ENCODE results near the gene PPP2R2C.

PPP2R2C gene

GRCh38 chr4:6472387-6473263, at the start of gene PPP2R2C:
PPP2R2C (minus strand) TSS chr4:6472614; CDS start chr4:6472229, 385 bp downstream.
- DNase-seq (ENCODE audit: low read depth, low spot score), result no peak

DNA sequence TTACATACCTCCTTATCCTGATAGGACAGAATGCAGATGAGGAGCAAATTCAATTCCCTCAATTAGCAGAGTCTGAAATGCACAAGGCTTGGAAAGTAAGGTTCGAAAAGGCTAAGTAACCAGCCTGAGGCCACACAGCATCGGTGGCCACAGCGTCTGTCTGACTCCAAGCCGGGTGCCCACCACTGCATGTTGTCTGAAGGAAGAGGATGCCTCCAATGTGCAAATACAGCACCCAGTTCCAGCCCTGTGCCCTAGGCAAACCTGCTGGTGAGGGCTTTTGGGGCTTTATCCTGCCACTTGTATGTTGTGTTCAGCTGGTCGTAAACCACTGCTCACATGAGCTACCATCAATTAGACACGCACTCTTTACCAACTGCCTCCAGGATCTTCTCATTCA, 48.6 kb upstream of the PPP2R2C start:
- DNase-seq (ENCODE audit: low read depth, low spot score), result no peak

DNA sequence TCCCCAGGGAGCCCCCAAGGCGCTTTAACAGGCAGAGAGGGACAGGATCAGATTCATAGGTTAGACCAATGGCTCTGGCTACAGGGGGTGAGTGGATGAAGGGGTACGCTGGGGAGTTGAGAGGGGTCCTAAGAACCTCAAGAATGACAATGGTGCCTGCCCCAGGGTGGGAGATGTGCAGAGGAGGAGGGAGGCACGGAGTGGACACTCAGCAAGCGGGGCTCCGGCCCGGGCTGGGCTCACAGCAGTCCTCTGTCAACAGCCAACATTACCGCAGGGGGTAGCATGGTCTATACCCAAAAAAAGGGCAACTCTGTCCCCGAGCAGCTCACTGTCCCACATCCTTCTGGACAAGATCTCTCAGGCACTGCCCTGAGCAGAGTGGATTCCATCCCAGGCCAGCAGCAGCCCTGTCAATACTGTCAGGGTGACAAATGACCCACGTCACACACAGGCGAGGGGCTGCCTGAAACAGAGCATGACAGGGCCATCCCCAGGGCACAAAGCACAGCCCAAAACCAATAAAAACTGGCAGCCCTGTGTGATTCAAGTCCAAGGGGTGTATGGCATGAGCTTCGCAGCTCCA, 47.7 kb upstream of the PPP2R2C start:
- no peak for DNase-seq (ENCODE audit: low read depth, low spot score)

DNA sequence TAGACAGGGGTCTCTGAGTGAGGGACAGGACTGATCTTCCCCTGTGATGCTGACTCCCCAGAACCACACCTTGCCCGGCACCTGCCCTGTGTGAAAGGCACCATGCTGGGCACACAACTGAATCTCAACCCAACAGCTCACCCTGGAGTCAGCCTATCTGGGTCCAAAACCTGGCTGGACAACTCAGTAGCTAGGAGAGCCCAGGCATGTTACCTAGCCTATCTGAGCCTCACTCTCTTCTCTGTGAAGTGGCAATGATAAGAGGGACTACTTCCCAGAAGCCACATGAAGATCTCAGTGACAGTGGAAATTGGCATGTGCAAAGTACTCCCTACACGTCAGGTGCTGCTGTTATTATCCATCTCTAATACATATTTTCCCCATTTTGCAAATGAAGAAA, 44.8 kb upstream of the PPP2R2C start:
- DNase-seq (ENCODE audit: low read depth, low spot score), result no peak

DNA sequence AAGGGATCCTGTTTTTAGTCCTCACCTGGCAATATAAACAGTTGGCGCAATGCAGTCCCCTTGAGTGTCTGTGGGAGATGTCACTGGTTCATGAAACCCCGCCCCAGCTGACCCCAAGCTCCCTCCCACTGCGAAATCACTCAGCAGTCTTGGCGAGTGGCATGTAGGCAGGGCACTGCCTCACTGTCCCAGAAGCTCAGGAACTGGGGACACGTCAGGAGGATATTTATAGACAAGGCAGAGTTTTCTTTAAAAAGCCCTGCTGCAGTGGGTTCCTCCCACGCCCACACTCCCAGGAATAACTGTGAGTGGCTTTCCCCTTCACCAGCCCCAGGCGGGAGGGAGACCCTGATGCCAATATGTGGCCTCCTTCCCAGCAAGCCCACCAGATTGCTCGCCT, 44.3 kb upstream of the PPP2R2C start:
- DNase-seq (ENCODE audit: low read depth, low spot score), result no peak

- DNase-seq (ENCODE audit: low read depth, low spot score), result no peak
These were observed 43.9 kb upstream of the PPP2R2C start for GRCh38 chr4:6516281-6516680.

DNA sequence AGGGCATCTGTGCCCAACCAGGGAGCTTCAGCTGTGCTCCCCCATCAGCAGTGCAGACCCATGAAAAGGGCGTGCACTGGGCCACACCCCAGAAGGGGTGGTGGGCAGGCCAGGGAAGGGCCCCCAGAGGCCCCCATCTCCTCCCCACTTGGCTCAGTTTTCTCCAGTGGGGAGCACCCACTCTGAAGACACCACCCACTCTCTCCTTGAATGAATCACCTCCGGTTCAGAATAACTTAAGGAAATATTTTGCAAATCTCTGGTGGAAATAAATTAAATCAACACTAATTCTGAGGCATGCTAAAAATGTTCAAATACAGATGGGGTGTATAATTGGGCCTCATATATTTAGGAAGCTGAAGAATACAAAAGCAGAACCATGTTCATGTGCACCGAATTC, 41.3 kb upstream of the PPP2R2C start:
- no peak for DNase-seq (ENCODE audit: low read depth, low spot score)

GRCh38 chr4:6509587-6509986, 37.2 kb upstream of the PPP2R2C start:
- no peak for DNase-seq (ENCODE audit: low read depth, low spot score)

- no peak for DNase-seq (ENCODE audit: low read depth, low spot score)
These were observed 34.9 kb upstream of the PPP2R2C start for GRCh38 chr4:6507345-6507744.

GRCh38 chr4:6506616-6507140, 34.3 kb upstream of the PPP2R2C start:
- DNase-seq (ENCODE audit: low read depth, low spot score), result no peak

GRCh38 chr4:6504900-6505496, 32.6 kb upstream of the PPP2R2C start:
- no peak for DNase-seq (ENCODE audit: low read depth, low spot score)

- DNase-seq (ENCODE audit: low read depth, low spot score), result no peak
These were observed 30.5 kb upstream of the PPP2R2C start for GRCh38 chr4:6502747-6503465.

GRCh38 chr4:6502147-6502546, 29.7 kb upstream of the PPP2R2C start:
- DNase-seq (ENCODE audit: low read depth, low spot score), result no peak

GRCh38 chr4:6501171-6501570, 28.8 kb upstream of the PPP2R2C start:
- no peak for DNase-seq (ENCODE audit: low read depth, low spot score)

DNA sequence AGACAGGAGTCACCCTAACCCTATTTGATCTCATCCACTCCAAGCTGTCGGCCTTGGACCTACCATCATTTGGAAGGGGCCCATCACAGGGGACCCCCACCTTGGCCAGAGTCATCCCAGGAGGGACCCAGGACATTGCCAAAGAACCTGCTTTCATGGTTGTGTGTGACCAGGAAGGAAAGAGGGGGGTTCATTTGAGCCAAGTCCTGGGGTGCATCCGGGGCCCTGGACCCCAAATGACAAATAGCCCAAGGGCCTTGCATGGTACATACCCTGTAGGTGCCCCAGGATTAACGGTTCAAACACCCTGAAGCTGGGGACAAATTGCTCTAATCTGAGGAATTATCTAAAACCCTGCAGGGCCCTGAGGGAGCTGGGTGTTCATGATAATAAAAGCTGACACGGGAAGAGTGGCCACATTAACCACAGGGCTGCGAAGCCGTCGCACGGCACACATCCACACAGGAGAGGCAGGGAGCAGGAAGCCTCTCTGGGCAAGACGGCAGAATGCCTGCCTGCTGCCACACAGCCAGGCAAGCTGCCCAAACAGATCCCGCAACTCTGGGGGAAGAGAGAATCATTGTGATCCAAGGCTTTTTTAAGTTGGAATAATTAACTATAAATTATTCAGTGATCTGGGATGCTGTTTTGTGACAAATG, 28.2 kb upstream of the PPP2R2C start:
- DNase-seq (ENCODE audit: low read depth, low spot score), result no peak

GRCh38 chr4:6499238-6499600, 26.8 kb upstream of the PPP2R2C start:
- DNase-seq (ENCODE audit: low read depth, low spot score), result no peak

DNA sequence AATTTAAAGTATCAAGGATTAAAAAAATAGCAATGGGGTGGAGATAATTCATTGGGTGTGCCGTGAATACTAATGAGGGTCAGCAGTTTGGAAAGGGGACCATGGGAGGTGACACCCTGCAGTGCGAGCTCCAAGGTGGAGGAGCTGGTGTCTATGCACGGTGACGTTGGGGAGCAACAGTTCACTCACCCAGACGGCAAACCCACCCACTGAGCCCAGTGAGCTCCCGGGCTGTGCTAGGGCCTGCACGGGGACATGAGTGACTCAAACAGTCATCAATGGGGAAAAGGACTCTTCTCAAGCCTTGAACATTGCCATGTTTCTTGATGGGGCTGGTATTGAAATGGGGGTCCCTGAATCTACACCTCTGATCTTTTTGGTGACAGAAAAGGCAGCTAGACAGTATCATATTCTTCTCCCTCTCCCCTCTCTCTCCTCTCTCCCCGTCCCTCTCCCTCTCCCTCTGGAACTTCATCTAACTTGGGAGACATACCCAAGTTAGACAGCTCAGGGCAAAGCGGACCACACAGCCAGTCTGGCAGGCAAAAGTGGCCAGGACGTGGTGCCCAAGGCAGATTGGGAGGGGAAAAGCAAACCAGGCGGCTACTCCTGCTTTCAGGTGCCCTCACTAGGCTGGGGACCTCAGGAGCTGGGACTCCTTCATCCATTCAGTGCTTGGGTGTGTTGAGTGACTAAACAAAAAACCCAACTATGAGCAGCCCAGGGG, 26.3 kb upstream of the PPP2R2C start:
- no peak for DNase-seq (ENCODE audit: low read depth, low spot score)

DNA sequence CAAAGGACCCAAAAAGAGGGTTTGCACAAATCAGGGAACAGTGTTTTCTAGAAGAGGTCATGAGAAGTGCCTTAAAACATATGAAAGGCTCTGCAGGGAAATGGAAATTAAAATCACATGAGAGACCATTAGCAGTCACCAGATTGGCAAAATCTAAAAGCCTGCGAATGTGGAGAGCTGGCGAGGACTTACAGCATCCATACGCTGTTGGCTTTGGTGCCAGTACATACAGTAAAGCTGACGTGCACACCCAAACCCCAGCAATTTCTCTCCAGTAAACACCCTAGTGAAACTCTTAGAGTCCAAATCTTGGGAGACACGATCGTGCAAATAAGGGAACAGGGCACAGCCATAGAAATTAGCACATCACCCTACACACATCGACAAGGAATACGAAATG, 25.4 kb upstream of the PPP2R2C start:
- no peak for DNase-seq (ENCODE audit: low read depth, low spot score)

- no peak for DNase-seq (ENCODE audit: low read depth, low spot score)
These were observed 23.3 kb upstream of the PPP2R2C start for GRCh38 chr4:6495736-6496135.

GRCh38 chr4:6495296-6495590, 22.8 kb upstream of the PPP2R2C start:
- no peak for DNase-seq (ENCODE audit: low read depth, low spot score)

Data from iPS DF 19.7 (cell line).